GM18520 (cell line): Measurements from ENCODE around the gene KRT14.
"Not testable (repeated sequence)": the region's sequence is repeated elsewhere in the genome, so short reads cannot be mapped to it uniquely, and the experiment has no call there.

ENCODE experiments used
- ATAC-seq: cut with Tn5 transposase; IDR thresholded peaks from one replicate; pipeline ENCODE4 v1.9.1; 2021; ENCODE audit not compliant: unreplicated experiment

KRT14 gene

DNA sequence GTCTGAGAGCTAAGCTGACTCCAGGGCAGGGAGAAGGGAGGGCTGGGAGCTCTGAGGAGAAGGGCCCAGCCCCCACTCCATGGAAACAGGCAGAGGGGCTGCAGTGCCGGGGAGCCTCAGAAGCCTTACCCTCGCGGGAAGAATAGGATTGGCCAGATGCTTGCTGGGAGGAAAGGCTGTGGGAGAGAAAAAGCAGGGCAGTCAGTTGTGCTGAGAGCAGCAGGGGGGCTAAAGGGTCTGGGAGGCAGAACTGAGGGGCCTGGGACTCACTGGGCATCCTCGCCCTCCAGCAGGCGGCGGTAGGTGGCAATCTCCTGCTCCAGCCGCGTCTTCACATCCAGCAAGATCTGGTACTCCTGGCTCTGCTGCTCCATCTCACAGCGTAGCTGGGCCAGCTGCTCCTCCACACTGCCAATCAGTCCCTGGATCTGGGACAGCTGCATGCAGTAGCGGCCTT lies 23.4 kb upstream of the KRT14 start:
- ATAC-seq, result not testable (repeated sequence)

- ATAC-seq, result not testable (repeated sequence)
Measured at GRCh38 chr17:41606930-41607329, 20.2 kb upstream of the KRT14 start.

- no peak for ATAC-seq
Measured at GRCh38 chr17:41602524-41602923, 15.8 kb upstream of the KRT14 start.

- no peak for ATAC-seq
Measured at GRCh38 chr17:41600318-41600717, 13.6 kb upstream of the KRT14 start.

DNA sequence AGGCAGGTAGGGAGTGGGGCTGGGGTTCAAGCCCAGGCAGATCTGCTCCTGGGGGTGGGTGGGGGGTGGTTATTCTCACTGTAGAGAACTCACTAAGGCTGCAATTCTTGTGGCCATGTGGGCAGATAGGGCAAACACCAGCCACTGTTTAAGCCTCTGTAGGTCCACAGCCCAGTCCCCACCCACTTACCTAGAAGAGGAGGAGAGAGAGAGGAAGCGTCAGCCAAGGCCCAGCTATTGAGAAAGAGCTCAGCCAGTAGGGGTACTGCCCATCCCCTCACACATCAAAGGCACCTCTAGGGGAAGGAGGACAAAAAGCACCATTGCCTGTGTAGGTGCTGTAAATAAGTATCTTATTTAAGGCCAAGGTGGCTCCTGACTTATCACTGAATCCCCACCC lies 13.0 kb upstream of the KRT14 start:
- no peak for ATAC-seq

- no peak for ATAC-seq
Measured at GRCh38 chr17:41595585-41595984, 8.9 kb upstream of the KRT14 start.

GRCh38 chr17:41594363-41594915 lies 7.7 kb upstream of the KRT14 start:
- no peak for ATAC-seq

DNA sequence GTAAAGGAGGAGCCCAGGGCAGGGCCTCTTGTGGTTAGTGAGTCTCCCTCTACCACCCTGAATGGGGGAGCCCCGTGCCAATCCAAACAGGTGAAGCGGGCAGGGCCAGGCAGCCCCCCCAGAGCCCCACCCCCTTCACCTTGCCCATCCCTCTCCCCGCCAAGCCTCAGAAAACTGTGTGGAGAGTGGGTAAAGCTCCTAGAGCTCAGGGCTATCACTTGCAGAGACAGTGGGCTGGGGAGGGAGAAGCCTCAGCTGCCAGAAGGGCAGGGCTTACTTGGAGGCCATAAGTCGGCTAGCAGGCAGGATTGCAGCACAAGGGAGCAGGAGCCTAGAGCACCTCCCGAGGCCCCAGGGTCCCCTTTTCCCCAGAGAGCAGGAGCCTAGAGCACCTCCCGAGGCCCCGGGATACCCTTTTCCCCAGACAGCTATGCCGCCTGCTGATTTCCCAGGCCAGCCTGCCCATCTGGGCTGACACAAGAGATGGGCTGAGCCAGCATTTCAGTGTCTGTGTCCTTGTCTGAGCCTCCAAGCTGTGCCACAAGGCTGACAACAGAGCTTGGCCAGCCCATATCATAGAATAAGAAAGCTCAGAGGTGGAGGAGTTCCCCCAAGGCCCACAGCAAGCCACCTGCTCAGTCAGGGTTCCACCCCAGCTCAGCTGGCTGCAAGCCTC lies 6.7 kb upstream of the KRT14 start:
- ATAC-seq, result no peak

- no peak for ATAC-seq
Measured at GRCh38 chr17:41592601-41593305, 6.1 kb upstream of the KRT14 start.

DNA sequence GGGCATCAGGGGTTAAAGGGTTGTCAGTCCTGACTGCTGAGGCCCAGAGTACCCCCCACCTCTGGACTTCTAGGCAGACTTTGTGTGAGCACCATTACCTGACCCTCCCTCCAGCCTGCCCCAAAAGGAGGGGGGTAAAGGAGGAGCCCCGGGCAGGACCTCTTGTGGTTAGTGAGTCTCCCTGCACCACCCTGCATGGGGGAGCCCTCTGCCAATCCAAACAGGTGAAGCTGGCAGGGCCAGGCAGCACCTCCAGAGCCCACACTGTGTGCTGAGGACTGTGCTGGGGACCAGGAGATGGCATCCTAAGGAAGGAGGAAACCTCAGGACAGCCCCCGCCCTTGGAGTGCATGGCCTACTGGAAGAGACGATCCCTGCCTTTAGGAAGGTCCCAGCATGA lies 2.6 kb upstream of the KRT14 start:
- ATAC-seq, result no peak

GRCh38 chr17:41588126-41588810 lies 1.6 kb upstream of the KRT14 start:
- ATAC-seq, result no peak

- no peak for ATAC-seq
Measured at GRCh38 chr17:41585301-41586056, 1.2 kb downstream of the KRT14 start.

DNA sequence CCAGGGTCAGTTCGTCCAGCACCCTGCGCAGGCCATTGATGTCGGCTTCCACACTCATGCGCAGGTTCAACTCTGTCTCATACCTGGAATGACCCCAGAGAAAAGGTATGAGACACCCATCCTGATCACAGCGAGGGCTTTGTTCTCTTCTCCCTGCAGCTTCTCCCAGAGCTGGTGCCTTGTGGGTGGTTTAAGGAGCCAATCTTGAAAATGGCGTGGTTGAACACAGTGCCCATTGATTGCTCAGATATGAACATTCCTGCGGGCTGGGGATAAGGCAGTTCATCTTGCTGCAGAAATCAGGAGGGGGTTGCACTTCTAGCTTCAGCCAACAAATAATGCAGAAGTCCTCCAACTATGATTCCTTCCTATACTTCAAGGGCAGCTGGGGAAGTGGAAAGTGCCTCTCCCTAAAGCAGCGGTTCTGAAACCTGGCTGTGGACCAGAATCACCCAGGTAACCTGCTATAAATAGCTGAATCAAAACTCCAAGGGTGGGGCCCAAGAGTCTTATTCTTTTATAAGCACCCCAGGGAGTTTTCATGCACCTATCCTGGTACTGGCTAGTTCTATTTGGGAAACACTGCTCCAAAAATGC lies 2.3 kb downstream of the KRT14 start:
- not testable (repeated sequence) for ATAC-seq

GRCh38 chr17:41583137-41584127 lies 3.3 kb downstream of the KRT14 start:
- no peak for ATAC-seq

- not testable (repeated sequence) for ATAC-seq
Measured at GRCh38 chr17:41582061-41582968, 4.4 kb downstream of the KRT14 start.

- ATAC-seq, result no peak
Measured at GRCh38 chr17:41581366-41582060, 5.2 kb downstream of the KRT14 start.

- no peak for ATAC-seq
Measured at GRCh38 chr17:41580687-41581365, 5.9 kb downstream of the KRT14 start.
